NCI-H510A (cell line): ENCODE results near the gene FBXW11.

Experiments
- DNase-seq: peaks from one replicate; lab custom pipeline; 2025; lab: John Stamatoyannopoulos, UW

Gene FBXW11

DNA sequence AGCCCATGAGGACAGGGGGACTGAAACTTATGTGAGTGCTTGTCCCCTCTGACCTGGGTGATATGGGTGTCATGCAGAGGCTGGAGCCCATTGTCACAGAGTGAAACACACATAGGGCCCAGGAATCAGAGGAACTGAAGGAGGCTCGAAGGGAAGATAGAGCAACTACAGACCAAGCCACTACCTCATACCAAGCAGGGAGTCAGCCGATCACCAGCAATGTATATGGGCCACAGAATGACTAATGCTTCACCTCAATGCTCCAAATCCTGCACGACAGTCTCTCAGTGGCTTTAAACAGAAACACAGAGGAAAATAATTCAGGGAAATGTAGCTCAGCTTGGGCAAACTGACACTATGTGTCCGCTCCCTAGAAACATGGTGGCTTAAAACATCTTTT lies 8.9 kb upstream of the FBXW11 start:
- no peak for DNase-seq

DNA sequence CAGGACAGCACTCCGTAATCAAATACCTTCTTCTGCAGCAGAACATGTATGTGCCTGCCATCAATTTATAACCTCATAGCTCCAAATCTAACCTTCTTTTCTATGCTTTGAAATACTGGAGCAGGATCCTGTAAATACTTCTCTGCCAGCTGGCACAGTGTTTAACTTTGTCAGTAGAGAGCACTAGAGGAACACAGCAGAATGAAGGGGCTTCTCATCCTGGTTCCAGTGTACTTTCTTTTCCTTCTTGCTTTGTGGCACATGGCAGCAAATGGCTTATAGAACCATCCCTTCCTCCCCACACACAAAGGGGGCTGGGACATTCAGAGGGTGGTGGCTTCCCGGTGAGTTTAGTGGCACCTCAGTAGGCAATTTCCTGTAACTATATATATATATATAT lies 3.8 kb upstream of the FBXW11 start:
- DNase-seq = no peak

DNA sequence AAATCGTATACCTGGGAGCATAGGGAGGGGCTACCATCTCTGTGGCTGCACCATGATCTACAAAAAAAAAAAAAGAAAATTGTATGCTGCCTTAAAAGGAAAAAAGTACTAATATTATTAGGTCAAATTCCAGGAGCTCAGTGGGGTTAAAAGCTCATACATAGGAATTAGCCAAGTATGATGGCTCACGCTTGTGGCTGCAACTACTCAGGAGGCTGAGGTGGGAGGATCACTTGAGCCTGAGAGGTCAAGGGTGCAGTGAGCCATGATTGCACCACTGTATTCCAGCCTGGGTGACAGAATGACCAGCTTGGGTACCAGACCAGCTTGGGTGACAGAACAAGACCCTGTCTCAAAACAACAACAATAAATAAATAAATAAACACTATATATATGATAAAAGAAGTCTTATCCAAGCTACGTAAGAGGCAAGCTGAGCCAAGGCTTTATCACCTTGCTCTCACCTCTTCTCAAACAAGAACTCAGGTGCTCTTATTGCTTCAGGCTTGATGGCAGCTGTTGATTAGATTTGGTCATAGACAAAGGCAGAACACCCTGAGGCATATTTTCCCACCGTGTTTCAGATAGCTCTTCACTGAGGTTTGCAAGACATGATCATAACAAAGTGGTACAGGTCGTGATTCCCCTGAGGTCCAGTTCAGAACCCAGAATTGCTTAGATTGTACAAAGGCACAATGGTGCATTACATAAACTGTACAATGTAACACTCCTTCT lies 3.3 kb upstream of the FBXW11 start:
- DNase-seq = no peak

DNA sequence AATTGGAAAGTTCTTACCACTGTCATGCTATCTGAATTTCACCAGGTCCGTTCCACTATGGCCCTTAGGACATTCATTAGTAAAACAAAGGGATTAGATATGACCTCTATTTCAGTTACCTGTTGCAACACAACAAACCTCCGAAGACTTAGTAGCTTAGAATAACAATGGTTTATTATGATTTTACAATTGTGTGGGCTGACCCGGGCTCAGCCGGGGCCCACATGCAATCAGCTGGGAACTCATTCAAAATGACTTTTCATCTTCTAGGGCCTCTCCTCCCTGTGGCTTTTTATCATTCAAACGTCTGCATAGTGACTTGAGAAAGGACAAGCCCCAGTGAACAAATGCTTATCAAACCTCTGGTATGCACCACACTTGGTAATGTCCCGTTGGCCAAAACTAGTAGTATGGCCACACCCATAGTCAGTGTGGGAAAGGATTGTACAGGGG lies 2.3 kb upstream of the FBXW11 start:
- no peak for DNase-seq

DNA sequence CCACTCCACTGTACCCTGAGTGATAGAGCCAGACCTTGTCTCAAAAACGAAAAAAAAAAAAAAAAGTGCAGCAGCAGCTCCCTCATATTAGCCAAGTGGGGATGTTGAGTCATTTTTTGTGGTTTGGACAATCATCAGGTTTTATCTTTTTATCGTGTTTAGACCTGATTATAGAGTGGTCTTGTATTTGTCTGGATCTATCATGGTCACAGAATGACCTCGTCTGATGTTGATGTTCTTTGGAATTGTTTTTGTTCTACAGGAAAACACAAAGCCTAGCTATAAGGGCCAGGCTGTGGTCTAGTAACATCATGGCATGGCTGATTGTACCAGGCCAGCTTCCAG lies 1.6 kb upstream of the FBXW11 start:
- no peak for DNase-seq

DNA sequence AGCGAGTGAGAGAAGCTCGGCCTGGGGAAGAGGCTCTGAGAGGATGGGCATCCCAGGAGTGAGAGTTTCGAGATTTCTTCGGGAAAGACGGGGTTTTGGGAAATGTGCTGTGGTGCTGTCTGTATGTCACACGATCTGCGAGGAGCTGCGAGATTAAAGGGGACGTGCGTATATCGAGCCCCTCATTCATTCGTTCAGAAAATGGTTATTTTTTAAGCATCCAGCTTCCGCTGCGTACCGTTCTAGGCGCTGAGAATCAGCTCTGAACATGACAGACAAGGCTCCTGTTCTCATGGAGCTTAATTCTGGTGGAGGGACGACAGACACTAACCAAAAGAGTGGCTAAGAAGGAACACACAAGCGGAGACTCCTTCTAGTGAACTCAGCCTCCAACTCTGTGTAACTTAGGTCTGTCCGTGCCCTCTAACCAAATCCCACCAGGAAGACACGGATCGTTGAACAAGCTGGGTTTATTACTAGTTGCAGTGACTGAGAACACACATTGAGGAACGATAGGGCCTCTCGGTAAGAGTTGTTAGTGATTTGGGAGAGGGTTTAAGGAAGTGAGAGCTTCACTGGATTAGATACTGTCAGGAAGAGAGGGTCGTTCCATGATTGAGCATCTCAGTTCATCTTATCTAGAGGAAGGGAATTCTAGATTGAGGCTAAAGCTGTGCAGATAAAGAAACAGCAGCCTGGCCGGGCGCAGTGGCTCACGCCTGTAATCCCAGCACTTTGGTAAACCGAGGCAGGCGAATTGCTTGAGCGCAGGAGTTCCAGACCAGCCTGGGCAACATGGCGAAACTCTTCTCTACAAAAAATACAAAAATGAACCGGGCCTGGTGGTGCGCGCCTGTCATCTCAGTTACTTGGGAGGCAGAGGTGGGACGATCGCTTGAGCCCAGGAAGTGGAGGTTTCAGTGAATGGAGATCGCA lies 1.0 kb upstream of the FBXW11 start:
- no peak for DNase-seq

DNA sequence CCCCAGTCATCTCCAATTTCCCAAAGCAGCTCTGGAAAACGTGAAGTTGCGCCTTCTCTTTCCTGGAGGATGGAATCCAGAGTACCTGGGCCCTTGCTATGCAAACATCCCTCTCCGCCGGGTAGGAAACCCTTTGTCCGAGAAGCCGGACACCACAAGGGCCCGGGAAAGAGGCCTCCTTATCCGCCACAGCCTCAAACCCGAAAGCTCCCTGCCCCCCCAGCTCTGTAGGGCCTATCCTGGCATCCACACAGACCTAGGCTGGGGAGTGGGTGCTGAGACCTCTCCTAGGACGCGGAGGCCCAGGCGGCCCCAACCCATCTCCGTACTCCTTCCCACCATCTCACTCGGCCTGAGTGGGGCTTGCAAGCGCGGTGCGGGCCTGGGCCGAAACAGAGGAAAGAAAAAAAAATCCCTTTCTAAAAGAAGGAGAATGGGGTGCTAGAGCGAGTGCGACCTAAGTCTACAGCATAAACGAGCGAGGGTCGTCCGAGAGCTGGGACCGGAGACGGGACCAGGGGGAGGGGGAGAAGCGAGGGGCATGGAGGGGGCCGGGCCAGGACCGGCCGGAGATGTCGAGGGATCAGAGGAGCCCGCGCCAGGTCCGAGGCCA lies 624 bp downstream of the FBXW11 start:
- no peak for DNase-seq

DNA sequence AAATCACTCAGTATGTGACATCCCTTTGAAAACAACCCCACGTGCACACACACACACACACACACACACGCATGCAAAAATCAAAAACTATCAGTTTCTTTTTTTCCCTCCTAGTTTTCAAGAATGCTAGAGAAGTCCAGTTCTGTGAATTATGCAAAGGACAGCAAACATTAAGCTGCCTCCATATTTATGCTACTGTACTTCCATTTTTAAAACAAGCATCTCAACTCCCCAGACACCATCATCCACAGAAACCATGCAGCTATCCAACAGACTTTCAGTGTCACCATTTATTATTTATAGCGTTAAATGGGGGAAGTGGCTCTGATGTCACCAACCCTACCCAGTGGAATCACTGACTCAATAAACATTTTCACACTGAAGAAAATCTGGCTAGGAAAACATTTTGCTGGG lies 1.6 kb downstream of the FBXW11 start:
- no peak for DNase-seq

DNA sequence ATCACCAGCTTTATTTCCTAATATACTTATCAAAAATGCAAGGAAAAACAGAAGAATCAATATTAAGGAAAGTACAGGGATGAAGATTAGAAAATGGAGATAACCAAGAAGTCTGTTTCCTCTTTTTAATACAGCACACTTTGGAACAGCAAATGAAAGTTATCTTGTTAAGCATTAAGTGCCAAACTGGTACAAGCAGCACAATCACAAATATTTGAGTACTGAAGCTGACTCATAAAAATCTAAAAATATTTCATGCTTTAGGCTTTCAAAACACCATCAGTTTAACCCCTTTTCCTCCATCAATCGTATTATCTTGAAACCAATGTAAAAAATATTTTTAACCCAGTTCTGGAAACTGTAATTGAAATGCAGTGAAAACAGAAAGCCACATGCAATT lies 2.7 kb downstream of the FBXW11 start:
- no peak for DNase-seq

DNA sequence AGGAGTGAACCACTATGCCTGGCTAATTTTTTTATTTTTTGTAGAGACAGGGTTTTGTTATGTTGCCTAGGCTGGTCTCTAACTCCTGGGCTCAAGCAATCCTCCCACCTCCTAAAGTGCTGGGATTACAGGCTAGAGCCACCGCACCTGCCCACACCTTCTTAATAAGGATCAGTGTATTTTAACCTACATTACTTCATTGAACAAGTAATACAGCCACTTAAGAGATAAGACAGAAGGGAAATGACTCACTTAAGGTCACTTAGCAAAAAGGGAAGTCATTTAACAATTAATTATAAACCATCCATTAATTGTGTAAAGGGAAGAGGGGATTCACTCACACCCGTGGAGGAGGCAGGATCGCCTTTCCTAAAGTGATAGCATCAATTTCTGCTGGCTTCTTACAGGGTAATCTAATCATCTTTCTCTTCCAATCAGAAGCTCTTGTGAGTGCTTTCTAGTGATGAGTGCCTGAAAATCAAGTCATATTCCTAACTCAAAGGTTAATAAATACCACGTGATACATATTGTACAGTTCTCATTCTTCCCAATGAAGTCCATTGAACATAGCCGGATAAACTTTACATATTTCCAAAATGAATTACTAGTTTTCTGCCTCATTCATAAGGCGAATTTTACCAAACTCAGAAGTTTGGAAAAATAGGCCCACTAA lies 3.5 kb downstream of the FBXW11 start:
- no peak for DNase-seq

DNA sequence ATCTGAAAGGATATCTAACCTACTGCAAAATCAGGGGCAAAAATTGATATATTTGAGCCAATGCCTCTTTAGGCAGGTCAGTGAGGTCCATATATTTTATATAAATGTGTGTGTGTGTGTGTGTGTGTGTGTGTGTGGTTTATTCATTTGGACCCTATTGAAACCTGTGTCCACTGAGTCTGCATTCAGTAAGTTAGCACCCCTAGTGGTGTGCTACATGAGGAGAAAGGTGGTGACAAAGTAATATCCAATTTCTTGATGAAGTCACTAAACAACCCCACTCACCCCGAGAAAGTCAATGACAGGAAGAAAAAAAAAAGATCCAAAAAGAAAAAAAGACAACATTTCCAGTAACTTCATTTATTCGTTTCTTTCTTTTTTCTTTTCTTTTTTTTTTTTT lies 4.1 kb downstream of the FBXW11 start:
- no peak for DNase-seq

DNA sequence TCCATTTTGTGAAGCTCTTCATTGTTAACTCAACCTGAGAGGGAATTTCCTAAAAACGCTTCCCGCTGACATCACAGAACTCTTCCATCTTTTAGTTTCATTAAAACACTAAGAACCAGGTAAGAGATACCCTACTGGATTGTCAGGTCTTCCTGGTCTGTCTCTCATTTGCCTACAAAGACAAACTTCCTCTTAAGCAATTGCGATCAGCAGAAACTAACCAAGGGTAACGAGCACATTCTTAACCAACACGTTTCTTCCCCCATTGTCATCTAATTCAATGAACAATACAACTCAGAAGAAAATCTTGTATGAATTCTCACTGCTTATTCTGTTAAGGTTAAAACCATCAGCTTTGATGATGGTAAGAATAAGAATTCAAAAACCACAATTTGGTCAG lies 6.6 kb downstream of the FBXW11 start:
- DNase-seq = no peak

DNA sequence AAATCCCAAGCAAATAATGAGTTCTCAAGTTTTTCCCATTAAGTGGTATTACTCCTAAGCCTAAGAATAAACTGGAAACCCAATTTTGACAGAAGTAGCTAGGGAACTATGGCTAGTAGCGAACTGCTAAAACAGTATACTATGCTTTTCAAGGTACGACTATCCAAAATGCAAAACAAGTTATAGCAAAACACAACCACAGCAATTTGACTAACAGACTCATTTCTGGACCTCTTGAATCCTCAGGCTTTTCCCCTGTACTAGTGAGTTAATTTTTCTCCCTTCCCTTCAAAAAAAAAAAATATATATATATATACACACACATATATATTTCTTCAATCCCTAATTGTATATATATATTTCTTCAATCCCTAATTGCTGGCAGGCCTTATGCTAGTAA lies 7.3 kb downstream of the FBXW11 start:
- DNase-seq = no peak

DNA sequence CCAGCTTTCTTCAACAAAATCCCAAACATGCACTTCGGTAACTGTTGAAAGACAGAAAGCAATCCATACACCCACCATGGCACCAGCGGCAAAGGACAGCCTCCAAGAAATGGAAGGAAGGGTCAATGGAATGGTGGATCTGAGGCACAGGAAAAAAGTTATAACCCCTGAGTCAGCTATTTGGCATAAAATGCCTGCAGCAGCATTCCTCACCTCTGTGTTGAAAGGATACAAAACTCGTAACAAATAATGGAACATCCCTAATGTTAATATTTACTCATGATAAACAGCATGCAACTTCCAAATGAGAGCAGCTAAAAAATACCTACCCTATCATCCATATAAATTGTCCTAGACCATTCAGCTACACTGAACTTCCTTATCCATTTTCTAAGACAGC lies 9.4 kb downstream of the FBXW11 start:
- DNase-seq = no peak

DNA sequence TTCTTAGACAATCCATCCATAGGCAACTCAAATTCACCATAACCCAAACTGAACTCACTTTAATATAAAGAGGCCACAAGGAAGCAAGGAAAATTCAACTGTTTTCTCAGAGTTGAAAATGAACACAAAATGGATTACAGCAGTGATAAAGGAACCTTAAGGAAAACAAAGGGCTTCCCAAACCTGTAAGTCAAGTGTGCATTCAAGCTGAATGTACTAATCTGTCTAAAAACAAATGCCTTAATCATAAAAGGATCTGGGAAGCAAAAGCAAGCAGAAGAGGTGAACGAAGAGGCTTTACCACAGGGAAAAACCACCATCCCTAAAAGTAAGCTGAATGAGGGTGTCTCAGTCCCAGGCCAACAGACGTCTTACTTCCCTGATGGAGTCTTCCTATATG lies 13.6 kb downstream of the FBXW11 start:
- DNase-seq = no peak

DNA sequence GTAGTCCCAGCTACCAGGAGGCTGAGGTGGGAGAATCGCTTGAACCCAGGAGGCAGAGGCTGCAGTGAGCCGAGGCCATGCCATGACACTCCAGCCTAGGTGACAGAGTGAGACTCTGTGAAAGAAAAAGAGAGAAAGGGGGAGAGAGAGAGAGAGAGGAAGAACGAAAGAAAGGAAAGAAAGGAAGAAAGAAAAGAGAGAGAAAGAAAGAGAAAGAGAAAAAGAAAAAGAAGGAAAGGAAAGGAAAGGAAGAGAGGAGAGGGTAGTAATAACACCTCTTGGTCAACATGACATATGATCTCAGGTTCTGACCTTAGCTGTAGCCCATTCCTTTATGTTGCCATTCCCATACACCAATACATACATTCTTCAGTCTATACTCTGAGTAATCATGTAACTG lies 14.1 kb downstream of the FBXW11 start:
- DNase-seq = no peak

DNA sequence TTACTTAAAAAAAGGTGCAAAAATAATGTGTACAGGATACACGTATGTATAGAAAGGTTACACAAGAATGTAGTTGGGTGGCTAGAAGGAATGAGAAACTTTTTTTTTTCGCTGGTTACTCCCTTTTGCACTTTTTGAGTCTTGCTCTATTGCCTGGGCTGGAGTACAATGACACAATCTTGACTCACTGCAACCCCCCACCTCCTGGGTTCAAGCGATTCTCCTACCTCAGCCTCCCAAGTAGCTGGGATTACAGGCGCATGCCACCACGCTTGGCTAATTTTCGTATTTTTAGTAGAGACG lies 15.8 kb downstream of the FBXW11 start:
- DNase-seq = no peak

DNA sequence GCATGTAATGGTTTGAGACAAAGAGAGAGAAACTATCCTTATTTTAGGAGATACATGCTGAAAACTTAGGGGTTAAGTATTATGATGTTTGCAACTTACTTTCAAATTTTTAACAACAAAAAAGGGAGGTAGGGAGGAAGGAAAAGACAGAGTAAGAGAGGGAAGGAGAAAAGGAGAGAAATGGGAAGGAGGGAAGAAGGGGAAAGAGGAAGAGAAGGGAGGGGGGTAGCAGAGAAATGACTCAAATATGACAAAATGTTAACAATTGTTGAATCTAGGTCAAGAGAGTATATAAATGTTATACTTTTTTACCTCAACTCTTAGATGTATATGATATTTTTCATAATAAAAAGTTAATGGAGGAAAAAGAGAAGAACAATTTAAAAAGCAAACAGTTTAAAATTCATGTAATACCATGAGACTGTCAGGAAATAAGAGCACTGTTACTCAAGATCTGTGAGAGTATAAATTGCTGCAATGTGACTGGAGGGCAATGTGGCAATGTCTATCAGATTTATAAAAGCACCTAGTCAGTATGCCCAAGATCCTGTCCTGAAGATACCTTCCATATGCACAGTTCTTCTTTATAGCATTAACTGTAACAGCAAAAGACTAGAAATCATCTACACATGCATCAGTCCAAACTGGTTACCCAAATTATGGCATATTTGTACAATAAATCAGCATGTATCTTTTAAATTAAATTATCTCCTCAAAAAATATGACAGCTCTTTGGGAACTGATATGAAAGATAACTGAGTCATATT lies 16.3 kb downstream of the FBXW11 start:
- no peak for DNase-seq

DNA sequence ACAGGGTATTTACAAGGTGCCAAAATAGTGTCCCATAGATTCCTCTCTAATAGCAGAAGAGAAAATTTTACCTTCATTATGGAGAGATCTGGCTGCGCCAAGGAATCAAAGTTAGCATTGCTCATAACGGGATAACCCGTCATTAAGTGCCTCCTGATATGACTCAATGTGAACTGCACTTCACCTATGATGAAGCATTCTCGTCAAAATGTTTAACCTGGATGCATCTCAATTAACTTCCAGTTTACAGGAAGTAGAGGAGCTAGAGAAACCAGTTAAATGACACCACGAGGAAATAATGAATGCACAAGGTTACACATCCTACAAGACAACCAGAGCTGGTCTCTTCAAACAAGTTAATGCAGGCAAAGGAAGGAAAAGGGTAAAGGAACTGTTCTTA lies 17.2 kb downstream of the FBXW11 start:
- no peak for DNase-seq

DNA sequence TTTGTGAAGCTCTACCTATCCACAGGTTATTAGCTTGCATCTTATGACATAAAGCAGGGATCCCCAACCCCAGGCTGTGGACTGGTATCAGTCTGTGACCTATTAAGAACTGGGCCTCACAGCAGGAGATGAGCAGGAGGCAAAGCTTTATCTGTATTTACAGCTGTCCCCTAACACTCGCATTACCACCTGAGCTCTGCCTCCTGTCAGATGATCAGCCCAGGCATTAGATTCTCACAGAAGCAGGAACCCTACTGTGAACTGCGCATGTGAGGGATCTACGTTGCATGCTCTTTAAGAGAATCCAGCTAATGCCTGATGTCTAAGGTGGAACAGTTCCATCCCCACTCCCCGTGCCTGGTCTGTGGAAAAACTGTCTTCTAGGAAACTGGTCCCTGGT lies 19.7 kb downstream of the FBXW11 start:
- no peak for DNase-seq

DNA sequence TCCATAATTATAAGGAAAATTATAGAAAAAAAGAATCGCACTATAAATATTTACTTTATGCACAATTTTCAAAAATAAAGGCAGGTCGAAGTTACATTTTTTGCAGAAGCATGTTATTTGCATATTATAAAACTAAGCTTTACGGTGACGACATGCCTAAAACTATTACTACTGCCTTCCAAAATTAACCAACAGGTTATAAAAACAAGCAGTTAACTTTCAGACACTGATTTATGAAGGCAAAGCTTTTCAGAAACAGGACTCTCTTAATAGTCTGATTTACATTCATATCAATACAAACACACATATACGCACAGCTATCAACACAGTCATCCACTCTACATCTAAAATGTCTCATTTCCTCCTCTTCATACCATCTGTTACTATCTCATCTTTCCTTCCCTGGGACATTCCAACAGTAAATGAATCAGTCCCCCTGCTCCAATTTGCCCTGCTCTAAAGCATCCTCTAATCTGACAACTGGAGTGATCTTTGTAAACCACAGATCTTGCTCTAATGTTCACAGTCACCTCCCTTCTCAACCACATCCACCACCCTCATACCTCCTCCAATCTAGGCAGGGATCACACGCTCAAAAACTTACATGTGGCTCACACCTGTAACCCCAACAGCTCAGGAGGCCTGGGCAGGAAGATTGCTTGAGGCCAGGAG lies 21.6 kb downstream of the FBXW11 start:
- DNase-seq = no peak
